ENCODE data around the gene ARSH. TPM values are rescaled to one million over a fixed set of nuclear protein-coding genes. Genes with fewer than 3 reads are reported as not detected.

Gene ARSH
- total RNA-seq: not detected in 2 replicates

DNA sequence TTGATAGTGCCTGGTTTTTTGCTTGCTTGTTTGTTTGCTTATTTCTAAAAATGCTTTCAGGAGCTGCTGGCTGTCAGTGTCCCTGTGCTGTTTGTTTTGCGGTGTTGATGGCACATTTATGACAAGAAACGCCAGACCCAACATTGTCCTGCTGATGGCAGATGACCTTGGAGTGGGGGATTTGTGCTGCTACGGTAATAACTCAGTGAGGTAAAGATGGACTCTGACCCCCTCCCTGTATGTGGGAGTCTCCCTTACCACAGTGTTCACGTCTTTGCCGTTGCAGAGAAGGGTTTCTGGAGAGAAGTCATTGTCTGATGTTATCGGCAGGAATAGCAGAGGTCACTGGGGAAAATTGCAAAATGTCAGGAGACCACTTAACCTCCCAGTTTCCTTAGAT, at the start of gene ARSH:
Gene ARSH (plus strand): TSS at position 52 of the 400 bp plus-strand sequence. CDS start 67 bp downstream, at position 119.

Other genes starting within 250 kb of the ARSH start
- 11.4 and 13.5 TPM in 2 replicates for gene GYG2, start 177.6 kb upstream of the ARSH start, total RNA-seq
- gene ARSD, start 77.2 kb upstream of the ARSH start, total RNA-seq: 20.5 and 22.2 TPM in 2 replicates
- gene ARSF, start 34.9 kb downstream of the ARSH start, total RNA-seq: not detected in 2 replicates